Large intestine (tissue), 3 donors: Measurements from ENCODE around the gene TET2. TPM values are rescaled to one million over a fixed set of nuclear protein-coding genes. Genes with fewer than 3 reads are reported as not detected.

Source experiments
- DNase-seq, 2 donors: peaks; one replicate each; pipeline versions ENCODE4 v3.0.0 to v3.0.0-alpha.2; 2013
- H3K27ac ChIP-seq: one replicate; pipeline ENCODE4 v1.5.1; 2013; ENCODE audit warnings: low read length
- H3K27me3 ChIP-seq: 2 replicates; pipeline ENCODE4 v1.6.1; 2013; ENCODE audit warnings: low read length; ENCODE audit not compliant: control insufficient read depth, insufficient read depth
- H3K36me3 ChIP-seq: 2 replicates; pipeline ENCODE4 v1.6.1; 2013; ENCODE audit warnings: low read length; ENCODE audit not compliant: control insufficient read depth, insufficient read depth
- H3K4me1 ChIP-seq: one replicate; pipeline ENCODE4 v1.6.1; 2013; ENCODE audit warnings: low read length; ENCODE audit not compliant: control insufficient read depth, insufficient read depth
- H3K4me3 ChIP-seq: one replicate; pipeline ENCODE4 v1.5.1; 2013; ENCODE audit warnings: low read length
- H3K9me3 ChIP-seq: one replicate; pipeline ENCODE4 v1.6.1; 2013; ENCODE audit warnings: mild to moderate bottlenecking, low read depth, low read length, moderate library complexity; ENCODE audit not compliant: control insufficient read depth
- WGBS: methylation state at CpG from one replicate; pipeline ENCODE4 v1.1.5; 2013; ENCODE audit warnings: low lambda C conversion rate; ENCODE audit not compliant: insufficient coverage; 5-methylcytosine and 5-hydroxymethylcytosine counted together
- polyA plus RNA-seq: library from polyadenylated mRNA; unstranded; fragments of 120-200 nt; gene quantifications from one replicate; pipeline ENCODE4 v1.2.1, GENCODE V29; 2013

The TET2 gene
- polyA plus RNA-seq, 1 donor: 18.7 TPM

DNA sequence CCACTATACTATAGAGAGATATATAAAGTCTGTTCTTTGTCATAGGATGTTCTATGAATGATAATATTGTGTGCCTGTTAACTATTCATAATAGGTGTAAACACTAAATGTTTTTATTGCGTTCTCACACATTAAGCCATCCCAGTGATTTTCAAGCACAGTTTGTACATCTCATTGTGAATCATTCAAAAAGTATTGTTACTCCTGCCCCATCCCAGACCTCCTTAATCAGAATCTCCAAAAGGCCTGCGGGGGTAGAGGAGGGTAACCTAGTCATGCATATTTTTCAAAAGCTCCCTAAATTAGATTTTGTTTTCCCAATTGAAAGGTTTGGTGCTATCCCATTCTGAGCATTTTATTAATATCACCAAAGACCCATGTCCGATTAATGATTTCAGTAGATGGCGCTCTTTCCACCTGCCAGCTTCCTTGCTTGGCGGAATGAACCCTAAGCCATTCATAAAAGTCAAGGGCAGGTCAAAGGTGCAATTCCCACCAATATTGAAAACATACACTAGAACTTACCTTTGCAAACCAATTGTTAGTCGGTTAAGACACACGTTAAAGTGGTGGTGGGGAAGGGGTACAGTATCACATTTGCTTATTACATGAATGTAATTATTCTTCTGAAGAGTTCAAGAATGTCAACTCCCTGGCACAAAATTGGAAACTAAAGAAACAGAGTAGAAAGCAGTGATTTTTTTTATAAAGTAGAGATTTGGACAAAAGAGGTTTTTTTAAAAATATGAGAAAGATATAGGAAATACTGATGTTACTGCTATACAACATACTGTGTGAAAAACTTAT lies 5.8 kb upstream of the TET2 start:
- no peaks in the 10 kb centered on the region for H3K4me1 ChIP-seq
- peak; percentile 35 to 42 for DNase-seq
- no CpG with 5 or more reads among the region's 7 CpGs for WGBS

DNA sequence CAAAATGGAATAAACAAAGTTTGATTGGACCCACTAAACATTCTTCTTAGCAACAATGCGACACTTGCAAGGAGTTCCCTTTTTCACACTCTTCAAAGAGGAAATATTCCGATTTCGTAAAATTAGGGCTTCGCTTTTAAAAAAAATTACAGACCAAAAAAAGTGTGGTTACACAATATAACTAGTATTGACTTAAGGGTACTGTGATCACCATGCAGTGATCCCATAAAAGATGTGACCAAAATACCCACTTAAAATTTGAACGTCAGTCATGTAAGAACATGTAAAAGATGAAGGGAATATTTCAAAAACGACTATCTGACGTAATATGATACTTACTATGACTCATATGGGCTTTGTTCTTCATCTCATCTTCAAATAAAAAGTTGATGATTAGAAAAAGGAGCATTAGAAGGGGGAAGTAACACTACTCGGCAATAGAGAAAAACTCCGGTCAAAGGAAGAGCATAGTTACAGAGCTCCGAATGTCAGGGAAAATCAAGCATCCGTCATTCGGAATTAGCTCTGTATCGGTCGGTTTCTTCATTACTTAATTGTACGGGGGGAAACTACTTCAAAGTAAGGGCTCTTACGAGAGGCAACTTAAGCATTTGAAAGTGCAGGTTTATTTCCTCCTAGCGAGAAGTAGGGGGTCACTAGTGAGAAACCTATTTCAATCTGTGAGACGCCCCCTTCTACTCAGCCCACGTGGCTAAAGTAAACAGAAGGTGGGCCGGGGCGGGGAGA lies 1.3 kb upstream of the TET2 start:
- DNase-seq: peak in 1 of 2 donors; percentile 54
- H3K4me3 ChIP-seq: peak overlapping the region; percentile 99
- peaks cover 6% of the 10 kb centered on the region for H3K4me1 ChIP-seq
- no peaks in the 10 kb centered on the region for H3K9me3 ChIP-seq
- H3K27me3 ChIP-seq: no peaks in the 10 kb centered on the region
- H3K27ac ChIP-seq: peak overlapping the region; percentile 54
- no peaks in the 10 kb centered on the region for H3K36me3 ChIP-seq
- WGBS: 70% methylated on average over 4 of the region's 21 CpGs

More for the DNA sequence above, 5.8 kb upstream of the TET2 start:
- H3K27ac ChIP-seq: no peak overlapping the region
- H3K9me3 ChIP-seq: no peaks in the 10 kb centered on the region
- H3K27me3 ChIP-seq: no peaks in the 10 kb centered on the region
- H3K4me3 ChIP-seq: no peak overlapping the region
- H3K36me3 ChIP-seq: no peaks in the 10 kb centered on the region

DNA sequence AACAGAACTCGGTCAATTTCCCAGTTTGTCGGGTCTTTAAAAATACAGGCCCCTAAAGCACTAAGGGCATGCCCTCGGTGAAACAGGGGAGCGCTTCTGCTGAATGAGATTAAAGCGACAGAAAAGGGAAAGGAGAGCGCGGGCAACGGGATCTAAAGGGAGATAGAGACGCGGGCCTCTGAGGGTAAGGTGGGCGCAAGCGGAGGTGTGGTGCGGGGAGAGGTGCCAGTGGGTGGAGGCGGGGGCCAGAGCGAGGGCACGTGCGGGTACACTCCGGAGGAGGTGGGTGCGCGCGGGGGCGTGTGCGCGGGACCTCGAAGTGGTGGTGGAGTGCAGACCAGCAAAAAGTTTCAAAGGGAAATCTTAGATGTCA lies 787 bp upstream of the TET2 start:
- no peaks in the 10 kb centered on the region for H3K36me3 ChIP-seq
- no peaks in the 10 kb centered on the region for H3K9me3 ChIP-seq
- no CpG with 5 or more reads among the region's 25 CpGs for WGBS
- H3K4me3 ChIP-seq: peak overlapping the region; percentile 99
- H3K4me1 ChIP-seq: peaks cover 6% of the 10 kb centered on the region
- H3K27me3 ChIP-seq: no peaks in the 10 kb centered on the region
- peak overlapping the region; percentile 54 for H3K27ac ChIP-seq
- DNase-seq: no peak

DNA sequence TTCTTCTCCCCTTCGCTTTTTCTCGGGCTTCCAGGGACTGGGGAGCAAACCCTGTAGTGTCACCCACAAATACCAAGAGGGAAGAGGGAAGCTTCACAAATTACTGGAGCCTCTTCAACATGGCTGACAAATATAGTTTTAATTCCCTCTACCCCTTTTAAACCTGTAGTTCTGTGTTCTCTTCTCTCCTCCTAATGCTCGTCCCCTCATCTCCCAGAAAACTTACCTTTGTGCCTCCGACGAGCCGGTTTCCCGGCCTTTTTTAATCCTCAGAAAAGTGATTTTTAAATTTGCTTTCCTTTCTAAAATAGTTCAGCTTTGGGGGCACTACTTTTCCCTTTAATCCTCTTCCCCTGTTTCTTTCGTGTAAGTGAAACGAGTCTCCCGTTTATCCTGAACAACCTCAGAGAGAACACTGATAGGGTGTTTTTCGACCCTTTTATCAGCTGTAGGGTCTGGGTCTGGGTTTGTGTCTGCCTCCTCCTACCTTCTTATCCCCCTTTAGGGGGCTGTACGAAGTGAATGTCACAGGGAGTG lies 408 bp downstream of the TET2 start:
- Histone ChIP-seq H3K27ac (peak overlapping the region; percentile 88), H3K4me1 (peaks cover 6% of the 10 kb centered on the region), H3K27me3 (no peaks in the 10 kb centered on the region), H3K36me3 (no peaks in the 10 kb centered on the region), H3K4me3 (peak overlapping the region; percentile 99), H3K9me3 (no peaks in the 10 kb centered on the region)
- DNase-seq: no peak
- 0% methylated on average over 5 of the region's 12 CpGs for WGBS

DNA sequence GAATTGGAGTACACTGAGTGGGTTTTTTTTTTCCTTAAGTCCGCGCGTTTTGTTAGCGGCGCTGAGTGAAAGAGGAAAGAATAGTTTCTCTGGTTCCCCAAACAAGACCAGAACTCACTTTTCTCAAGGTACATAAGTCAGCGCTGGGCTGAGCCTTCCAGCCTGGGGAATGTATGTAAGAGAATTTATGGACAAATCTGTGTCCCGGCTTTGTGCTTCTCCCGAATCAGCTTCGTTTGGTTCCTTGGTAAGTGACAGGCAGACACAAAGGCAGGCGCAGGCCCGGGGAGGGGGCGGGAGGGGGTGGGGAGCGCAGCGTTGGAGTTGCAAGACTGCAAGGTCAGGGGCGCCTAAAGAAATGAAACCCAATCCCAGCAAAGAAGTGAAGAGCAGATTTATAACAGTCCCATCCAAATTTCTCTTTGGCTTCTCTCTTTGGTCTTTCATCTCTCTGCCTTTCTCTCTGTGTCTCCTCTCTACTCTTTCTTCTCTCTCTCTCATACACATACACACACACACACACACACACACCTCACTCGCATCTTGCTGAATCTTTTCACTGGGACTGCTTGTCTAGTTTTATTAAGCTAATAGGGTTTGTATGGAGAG lies 981 bp downstream of the TET2 start:
- Histone ChIP-seq H3K4me3 (peak overlapping the region; percentile 99), H3K27ac (peak overlapping the region; percentile 88), H3K9me3 (no peaks in the 10 kb centered on the region), H3K4me1 (peaks cover 6% of the 10 kb centered on the region), H3K36me3 (no peaks in the 10 kb centered on the region), H3K27me3 (no peaks in the 10 kb centered on the region)
- WGBS: 7% methylated on average over 3 of the region's 16 CpGs
- peak in 1 of 2 donors; percentile 72 for DNase-seq

DNA sequence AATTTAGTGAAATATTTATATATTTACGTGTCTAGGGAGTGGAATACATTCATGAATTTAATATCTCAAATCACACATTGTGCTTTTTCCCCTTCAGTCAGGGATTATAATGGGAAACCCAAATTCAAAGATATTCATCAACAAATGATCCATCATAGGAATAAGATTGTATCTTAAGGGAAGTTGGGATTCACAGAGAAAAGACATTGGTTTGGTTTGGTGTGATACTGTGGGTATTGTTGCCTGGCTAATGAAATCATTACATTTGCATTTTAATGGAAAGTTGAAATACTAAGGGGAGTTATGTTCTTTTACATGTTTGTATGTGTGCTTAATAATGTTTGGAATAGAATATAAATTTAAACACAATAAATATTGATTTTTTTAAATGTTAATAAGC lies 1.7 kb downstream of the TET2 start:
- peak overlapping the region; percentile 99 for H3K4me3 ChIP-seq
- no peaks in the 10 kb centered on the region for H3K9me3 ChIP-seq
- H3K27ac ChIP-seq: peak overlapping the region; percentile 88
- H3K4me1 ChIP-seq: peaks cover 6% of the 10 kb centered on the region
- no peak for DNase-seq
- no peaks in the 10 kb centered on the region for H3K27me3 ChIP-seq
- no peaks in the 10 kb centered on the region for H3K36me3 ChIP-seq
- no CpG with 5 or more reads among the region's 1 CpG for WGBS

DNA sequence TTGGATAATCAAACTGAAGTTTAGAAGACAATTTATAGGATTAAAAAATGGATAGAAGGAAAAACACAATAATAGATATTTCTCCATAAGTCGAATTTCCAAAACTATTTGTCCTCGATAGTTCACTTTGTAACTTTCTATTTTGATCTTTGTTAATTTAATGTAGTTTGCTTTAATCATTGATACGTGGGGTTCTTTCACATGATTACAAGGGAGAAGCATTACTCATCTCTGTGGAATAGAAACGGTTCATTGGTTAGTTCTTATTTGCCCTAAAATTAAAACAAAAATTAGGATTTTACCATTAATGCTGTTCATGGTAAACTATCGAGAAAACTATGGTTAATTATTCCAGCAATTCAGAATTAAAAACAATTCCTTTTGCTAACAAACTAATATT lies 2.1 kb downstream of the TET2 start:
- DNase-seq: no peak
- no peaks in the 10 kb centered on the region for H3K36me3 ChIP-seq
- peak overlapping the region; percentile 99 for H3K4me3 ChIP-seq
- H3K9me3 ChIP-seq: no peaks in the 10 kb centered on the region
- H3K27ac ChIP-seq: no peak overlapping the region
- WGBS: 61% methylated on average over 5 of the region's 5 CpGs
- H3K4me1 ChIP-seq: peaks cover 6% of the 10 kb centered on the region
- H3K27me3 ChIP-seq: no peaks in the 10 kb centered on the region

DNA sequence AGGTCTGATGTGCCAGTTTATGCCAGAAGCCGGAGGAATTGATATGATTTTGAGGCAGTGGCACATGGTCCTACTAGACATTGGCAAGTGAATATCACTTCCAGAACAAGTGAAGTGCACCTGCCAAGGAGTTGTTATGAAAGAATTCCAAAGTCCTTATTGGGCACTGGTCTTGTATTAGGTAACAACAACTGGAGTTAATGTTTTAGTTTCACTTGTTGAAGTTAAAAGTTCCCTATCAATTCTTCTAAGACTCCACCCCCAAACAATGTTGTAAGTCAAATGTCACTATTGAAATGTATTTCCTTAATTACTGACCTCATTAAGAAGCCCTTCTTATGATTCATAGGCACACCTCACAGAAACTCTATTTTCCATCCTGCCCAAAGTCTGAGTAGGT lies 3.1 kb downstream of the TET2 start:
- Histone ChIP-seq H3K4me1 (peaks cover 6% of the 10 kb centered on the region), H3K27me3 (no peaks in the 10 kb centered on the region), H3K9me3 (no peaks in the 10 kb centered on the region), H3K27ac (peak overlapping the region; percentile 1), H3K36me3 (no peaks in the 10 kb centered on the region), H3K4me3 (no peak overlapping the region)
- DNase-seq: peak; percentile 76 to 83
- no CpG with 5 or more reads among the region's 1 CpG for WGBS

DNA sequence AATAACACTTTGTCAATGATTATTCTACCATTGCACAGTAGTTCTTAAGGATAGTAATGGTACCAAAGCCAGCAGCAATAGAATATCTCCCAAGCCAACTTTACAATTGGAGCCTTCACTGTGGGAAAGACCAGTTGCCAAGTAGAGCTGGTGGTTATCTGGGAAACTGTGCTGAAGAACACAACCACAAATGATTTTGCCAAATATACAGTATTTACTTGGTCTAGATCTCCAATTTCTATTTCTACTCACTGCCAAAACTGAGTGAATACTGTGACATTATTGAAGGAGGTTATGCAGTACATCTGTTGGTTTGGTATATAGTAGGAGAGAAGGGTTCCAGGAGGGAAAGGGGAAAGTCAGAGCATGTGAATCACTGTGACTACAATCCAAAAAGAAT lies 3.8 kb downstream of the TET2 start:
- H3K4me1 ChIP-seq: peaks cover 6% of the 10 kb centered on the region
- no peaks in the 10 kb centered on the region for H3K36me3 ChIP-seq
- no peak overlapping the region for H3K27ac ChIP-seq
- no peak overlapping the region for H3K4me3 ChIP-seq
- DNase-seq: no peak
- no peaks in the 10 kb centered on the region for H3K27me3 ChIP-seq
- no peaks in the 10 kb centered on the region for H3K9me3 ChIP-seq

DNA sequence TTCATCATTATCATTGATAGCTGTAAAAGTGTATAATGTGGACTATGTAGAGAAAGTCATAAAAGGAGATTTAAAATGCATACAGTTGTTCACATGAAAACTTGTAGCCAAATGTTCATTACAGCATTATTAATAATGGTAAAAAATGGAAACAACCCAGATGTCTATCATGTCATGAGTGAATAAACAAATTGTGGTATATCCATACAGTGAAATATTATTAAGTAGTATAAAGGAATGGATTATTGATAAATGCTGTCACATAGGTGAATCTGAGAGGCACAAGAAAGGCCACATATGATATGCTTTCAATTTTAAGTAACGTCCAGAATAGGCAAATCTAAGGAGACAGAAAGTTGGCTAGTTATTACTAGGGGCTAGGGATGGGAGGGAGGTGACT lies 7.1 kb downstream of the TET2 start:
- H3K9me3 ChIP-seq: no peaks in the 10 kb centered on the region
- H3K27me3 ChIP-seq: no peaks in the 10 kb centered on the region
- H3K36me3 ChIP-seq: no peaks in the 10 kb centered on the region
- 100% methylated on average over 1 of the region's 1 CpG for WGBS
- DNase-seq: no peak
- no peak overlapping the region for H3K4me3 ChIP-seq
- H3K27ac ChIP-seq: no peak overlapping the region
- peaks cover 6% of the 10 kb centered on the region for H3K4me1 ChIP-seq
